NB4 (cell line): ENCODE measurements around the gene NWD2.

Source experiments
- DNase-seq: peaks from one replicate; pipeline ENCODE4 v3.0.0; 2010; ENCODE audit warnings: low read depth
- H3K4me3 ChIP-seq: one replicate; pipeline ENCODE4 v1.5.1; 2011; ENCODE audit warnings: mild to moderate bottlenecking, low read depth, low read length, moderate library complexity
- MYC ChIP-seq: IDR thresholded peaks from 2 replicates; pipeline ENCODE4 v1.6.1; 2011; ENCODE audit warnings: low read depth, low read length
- POLR2A ChIP-seq: IDR thresholded peaks from 2 replicates; pipeline ENCODE4 v1.6.1; 2011; ENCODE audit warnings: mild to moderate bottlenecking; ENCODE audit not compliant: insufficient read length; ENCODE audit errors: extremely low read depth
- TF ChIP-seq, protein P1 (sequence below): IDR thresholded peaks from one replicate; pipeline ENCODE4 v1.5.1; 2012; ENCODE audit warnings: low read depth, low read length
- TF ChIP-seq, protein P2 (sequence below): IDR thresholded peaks from 2 replicates; pipeline ENCODE4 v1.6.1; 2011; ENCODE audit warnings: low read depth, low read length

NWD2 gene

DNA sequence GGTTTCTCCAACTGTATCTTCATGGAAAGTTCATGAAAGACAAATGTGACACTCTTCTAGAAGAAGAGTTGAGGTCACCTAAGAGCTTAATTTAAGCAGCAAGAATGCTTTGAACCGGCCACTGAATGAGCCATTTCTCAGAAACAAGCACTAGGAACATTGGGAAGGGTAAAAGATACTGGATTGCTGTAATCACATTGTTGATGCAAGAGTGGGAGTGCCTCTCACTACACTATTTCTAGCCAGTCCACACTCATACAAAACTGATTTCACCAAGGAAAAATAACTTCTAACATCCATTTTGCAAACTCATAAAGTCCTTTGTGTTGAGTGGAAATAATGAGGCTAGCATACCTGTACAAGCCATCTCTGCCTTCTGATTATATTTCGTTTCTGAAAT lies 221.3 kb downstream of the NWD2 start:
- TF ChIP-seq, protein P1, sequence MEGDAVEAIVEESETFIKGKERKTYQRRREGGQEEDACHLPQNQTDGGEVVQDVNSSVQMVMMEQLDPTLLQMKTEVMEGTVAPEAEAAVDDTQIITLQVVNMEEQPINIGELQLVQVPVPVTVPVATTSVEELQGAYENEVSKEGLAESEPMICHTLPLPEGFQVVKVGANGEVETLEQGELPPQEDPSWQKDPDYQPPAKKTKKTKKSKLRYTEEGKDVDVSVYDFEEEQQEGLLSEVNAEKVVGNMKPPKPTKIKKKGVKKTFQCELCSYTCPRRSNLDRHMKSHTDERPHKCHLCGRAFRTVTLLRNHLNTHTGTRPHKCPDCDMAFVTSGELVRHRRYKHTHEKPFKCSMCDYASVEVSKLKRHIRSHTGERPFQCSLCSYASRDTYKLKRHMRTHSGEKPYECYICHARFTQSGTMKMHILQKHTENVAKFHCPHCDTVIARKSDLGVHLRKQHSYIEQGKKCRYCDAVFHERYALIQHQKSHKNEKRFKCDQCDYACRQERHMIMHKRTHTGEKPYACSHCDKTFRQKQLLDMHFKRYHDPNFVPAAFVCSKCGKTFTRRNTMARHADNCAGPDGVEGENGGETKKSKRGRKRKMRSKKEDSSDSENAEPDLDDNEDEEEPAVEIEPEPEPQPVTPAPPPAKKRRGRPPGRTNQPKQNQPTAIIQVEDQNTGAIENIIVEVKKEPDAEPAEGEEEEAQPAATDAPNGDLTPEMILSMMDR, result no peak
- TF ChIP-seq MYC (no peak), POLR2A (no peak)
- TF ChIP-seq, protein P2, sequence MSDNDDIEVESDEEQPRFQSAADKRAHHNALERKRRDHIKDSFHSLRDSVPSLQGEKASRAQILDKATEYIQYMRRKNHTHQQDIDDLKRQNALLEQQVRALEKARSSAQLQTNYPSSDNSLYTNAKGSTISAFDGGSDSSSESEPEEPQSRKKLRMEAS, result no peak
- no peak overlapping the region for H3K4me3 ChIP-seq
- DNase-seq, result no peak

- H3K4me3 ChIP-seq, result no peak overlapping the region
- DNase-seq, result no peak
- no peak for TF ChIP-seq MYC
- TF ChIP-seq, protein P1, result no peak
- no peak for TF ChIP-seq POLR2A
- TF ChIP-seq, protein P2, result no peak
These were observed 222.7 kb downstream of the NWD2 start for GRCh38 chr4:37467223-37467622.

DNA sequence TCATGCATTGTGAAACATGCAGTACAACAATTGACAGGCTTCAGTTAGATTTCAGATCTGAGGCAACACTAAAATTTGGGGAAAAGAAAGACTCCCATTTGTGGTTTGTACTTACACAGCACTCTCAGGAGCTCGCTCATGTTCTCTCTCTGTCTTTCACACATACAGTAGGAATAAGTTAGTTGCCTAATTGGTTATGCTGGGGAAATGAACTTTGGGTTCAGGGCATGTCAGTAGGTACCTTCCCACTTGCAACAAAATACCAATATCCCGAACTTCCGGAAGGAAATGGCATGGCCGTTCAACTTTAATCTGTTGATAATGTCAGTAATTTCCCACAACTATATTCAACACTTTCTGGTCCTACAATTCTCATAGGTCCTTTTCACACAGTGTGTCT lies 223.3 kb downstream of the NWD2 start:
- no peak for DNase-seq
- TF ChIP-seq, protein P2, result no peak
- TF ChIP-seq MYC (no peak), POLR2A (no peak)
- TF ChIP-seq, protein P1, result no peak
- no peak overlapping the region for H3K4me3 ChIP-seq

DNA sequence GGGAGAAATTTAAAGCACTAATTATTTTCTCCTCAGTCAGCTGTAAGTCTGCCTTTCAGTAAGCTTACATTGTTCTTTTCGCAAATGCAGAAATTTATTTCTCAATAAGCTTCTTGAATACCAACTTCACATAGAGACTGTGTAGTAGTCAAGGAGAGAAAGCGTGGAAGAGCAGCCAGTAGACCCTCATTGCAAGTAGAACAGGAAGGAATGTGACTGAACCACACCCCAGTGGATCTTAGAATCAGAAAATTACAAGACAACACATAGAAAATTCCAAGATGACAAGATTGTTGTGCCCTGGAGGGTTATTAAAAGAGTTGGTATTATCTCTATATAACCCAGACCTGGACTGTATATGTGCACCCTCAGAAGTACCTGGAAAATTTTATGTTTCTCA lies 224.7 kb downstream of the NWD2 start:
- H3K4me3 ChIP-seq, result no peak overlapping the region
- TF ChIP-seq, protein P2, result no peak
- TF ChIP-seq MYC (no peak), POLR2A (no peak)
- TF ChIP-seq, protein P1, result no peak

GRCh38 chr4:37470245-37470644 lies 225.7 kb downstream of the NWD2 start:
- no peak for DNase-seq
- TF ChIP-seq POLR2A, result no peak
- TF ChIP-seq, protein P2, result no peak
- no peak for TF ChIP-seq MYC
- TF ChIP-seq, protein P1, result no peak
- H3K4me3 ChIP-seq, result no peak overlapping the region

More for the DNA sequence above, 224.7 kb downstream of the NWD2 start:
- DNase-seq, result no peak

DNA sequence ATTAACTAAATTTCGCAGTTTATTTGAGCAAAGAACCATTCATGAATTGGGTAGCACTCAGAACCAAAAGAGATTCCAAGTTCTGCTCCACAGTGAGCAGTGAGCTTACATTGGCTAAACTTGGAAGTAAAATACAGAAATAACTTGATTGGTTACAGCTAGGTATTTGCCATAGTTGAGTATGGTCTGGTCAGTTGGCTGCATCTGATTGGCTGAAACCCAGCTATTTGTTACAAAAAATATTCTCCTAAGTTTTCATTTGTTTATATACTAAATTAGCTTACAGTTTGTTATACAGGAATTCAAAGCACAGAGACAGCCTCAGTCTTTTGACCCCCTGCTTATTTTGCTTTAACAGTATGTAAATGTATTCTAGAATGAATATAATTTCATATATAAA lies 226.6 kb downstream of the NWD2 start:
- TF ChIP-seq, protein P2, result no peak
- TF ChIP-seq MYC, result no peak
- TF ChIP-seq POLR2A, result no peak
- TF ChIP-seq, protein P1, result no peak
- H3K4me3 ChIP-seq, result no peak overlapping the region
- no peak for DNase-seq
